ENCODE results near the gene GRAMD1B.

- TF ChIP-seq REST (IDR thresholded peaks at IDR 0.05; ENCODE audit: low read depth) (no peak), EGR1 (IDR thresholded peaks at IDR 0.05; ENCODE audit: low read depth) (no peak), CTCF (IDR thresholded peaks at IDR 0.05 in 2 of 3, conservative IDR thresholded peaks at IDR 0.05 in 1 of 3; ENCODE audit: borderline replicate concordance in 1 of 3, insufficient read depth in 1 of 3, low read depth in 2 of 3, low read length in 2 of 3) (no peak), POLR2A (IDR thresholded peaks at IDR 0.05; ENCODE audit: borderline replicate concordance, extremely low read depth, insufficient read depth, insufficient read length) (no peak), ZNF274 (IDR thresholded peaks at IDR 0.05; ENCODE audit: low read depth, low read length) (no peak), POLR2AphosphoS5 (IDR thresholded peaks at IDR 0.05; ENCODE audit: low read depth, low read length) (no peak), RAD21 (IDR thresholded peaks at IDR 0.05; ENCODE audit: low read depth) (no peak), CEBPB (IDR thresholded peaks at IDR 0.05; ENCODE audit: low read depth) (no peak), SRF (IDR thresholded peaks at IDR 0.05; ENCODE audit: low read depth) (no peak), EZH2phosphoT487 (IDR thresholded peaks at IDR 0.05; ENCODE audit: borderline replicate concordance) (no peak), TCF7L2 (IDR thresholded peaks at IDR 0.05; ENCODE audit: borderline replicate concordance, extremely low read depth, insufficient read depth, insufficient read length) (no peak), CBX3 (IDR thresholded peaks at IDR 0.05; ENCODE audit: low read depth) (no peak)
Measured at GRCh38 chr11:123381817-123382554, 48.1 kb upstream of the GRAMD1B start.
